OCI-LY1 (cell line): ENCODE results near the gene SNRPA1.

Experiments used
- H2AFZ ChIP-seq: fragments of 200-600 bp; sonication (generic), shearing (Covaris generic); 2 replicates; pipeline ENCODE4 v1.6.0; 2014; ENCODE audit warnings: antibody characterized with exemption, mild to moderate bottlenecking, low read length
- H3F3A ChIP-seq: fragments of 200-600 bp; sonication (generic), shearing (Covaris generic); 2 replicates; pipeline ENCODE4 v1.6.0; 2014; ENCODE audit warnings: mild to moderate bottlenecking, antibody characterized with exemption, low read length, moderate library complexity; ENCODE audit not compliant: insufficient read depth
- H3K27ac ChIP-seq: fragments of 200-600 bp; sonication (generic); 2 replicates; pipeline ENCODE4 v1.5.1; 2014; ENCODE audit warnings: low read length, mixed run types, mild to moderate bottlenecking, low read depth; ENCODE audit not compliant: poor library complexity, severe bottlenecking
- H3K27me3 ChIP-seq: fragments of 200-600 bp; sonication (generic); 2 replicates; pipeline ENCODE4 v1.6.0; 2014; ENCODE audit warnings: antibody characterized with exemption, mild to moderate bottlenecking, low read length, moderate library complexity; ENCODE audit not compliant: insufficient read depth
- H3K36me3 ChIP-seq: fragments of 200-600 bp; sonication (generic); 2 replicates; pipeline ENCODE4 v1.6.1; 2014; ENCODE audit warnings: mild to moderate bottlenecking, antibody characterized with exemption, low read length, moderate library complexity, mixed read lengths; ENCODE audit not compliant: insufficient read depth
- H3K4me1 ChIP-seq: fragments of 200-600 bp; sonication (generic); 2 replicates; pipeline ENCODE4 v1.5.1; 2014; ENCODE audit warnings: mild to moderate bottlenecking, low read length, moderate library complexity; ENCODE audit not compliant: insufficient read depth, severe bottlenecking
- H3K4me2 ChIP-seq: fragments of 200-600 bp; sonication (generic), shearing (Covaris generic); 2 replicates; pipeline ENCODE4 v1.6.1; 2014; ENCODE audit warnings: low read length
- H3K4me3 ChIP-seq: fragments of 200-600 bp; sonication (generic); 2 replicates; pipeline ENCODE4 v1.5.1; 2014; ENCODE audit warnings: low read length, low read depth, mild to moderate bottlenecking, mixed read lengths; ENCODE audit not compliant: poor library complexity, severe bottlenecking
- H3K79me2 ChIP-seq: fragments of 200-600 bp; shearing (Covaris generic); 2 replicates; pipeline ENCODE4 v1.6.1; 2016; ENCODE audit warnings: mixed run types, low read length, mixed read lengths; ENCODE audit not compliant: insufficient read depth
- H3K9ac ChIP-seq: fragments of 200-600 bp; sonication (generic), shearing (Covaris generic); 2 replicates; pipeline ENCODE4 v1.6.1; 2014; ENCODE audit warnings: mild to moderate bottlenecking, low read length, mixed read lengths
- H3K9me2 ChIP-seq: fragments of 200-600 bp; sonication (generic), shearing (Covaris generic); 2 replicates; pipeline ENCODE4 v1.6.1; 2014; ENCODE audit warnings: low read depth, mild to moderate bottlenecking, low read length, mixed read lengths
- H3K9me3 ChIP-seq: fragments of 200-600 bp; shearing (Covaris generic); 2 replicates; pipeline ENCODE4 v1.6.1; 2014; ENCODE audit warnings: low read length, mixed read lengths
- H4K20me1 ChIP-seq: fragments of 200-600 bp; sonication (generic), shearing (Covaris generic); 2 replicates; pipeline ENCODE4 v1.6.0; 2016; ENCODE audit warnings: mild to moderate bottlenecking, low read length; ENCODE audit not compliant: insufficient read depth
- EZH2 ChIP-seq: fragments of 200-600 bp; sonication (generic), shearing (Covaris generic); IDR thresholded peaks from 2 replicates; pipeline ENCODE4 v1.8.0; 2017; ENCODE audit warnings: borderline replicate concordance, mixed run types, mild to moderate bottlenecking, antibody characterized with exemption, low read length, moderate library complexity, mixed read lengths
- TF ChIP-seq, protein P1 (sequence below): fragments of 200-600 bp; sonication (generic), shearing (Covaris generic); IDR thresholded peaks from 2 replicates; pipeline ENCODE4 v1.5.1; 2017; ENCODE audit warnings: mild to moderate bottlenecking, antibody characterized with exemption, low read length, moderate library complexity, mixed read lengths

SNRPA1 gene

DNA sequence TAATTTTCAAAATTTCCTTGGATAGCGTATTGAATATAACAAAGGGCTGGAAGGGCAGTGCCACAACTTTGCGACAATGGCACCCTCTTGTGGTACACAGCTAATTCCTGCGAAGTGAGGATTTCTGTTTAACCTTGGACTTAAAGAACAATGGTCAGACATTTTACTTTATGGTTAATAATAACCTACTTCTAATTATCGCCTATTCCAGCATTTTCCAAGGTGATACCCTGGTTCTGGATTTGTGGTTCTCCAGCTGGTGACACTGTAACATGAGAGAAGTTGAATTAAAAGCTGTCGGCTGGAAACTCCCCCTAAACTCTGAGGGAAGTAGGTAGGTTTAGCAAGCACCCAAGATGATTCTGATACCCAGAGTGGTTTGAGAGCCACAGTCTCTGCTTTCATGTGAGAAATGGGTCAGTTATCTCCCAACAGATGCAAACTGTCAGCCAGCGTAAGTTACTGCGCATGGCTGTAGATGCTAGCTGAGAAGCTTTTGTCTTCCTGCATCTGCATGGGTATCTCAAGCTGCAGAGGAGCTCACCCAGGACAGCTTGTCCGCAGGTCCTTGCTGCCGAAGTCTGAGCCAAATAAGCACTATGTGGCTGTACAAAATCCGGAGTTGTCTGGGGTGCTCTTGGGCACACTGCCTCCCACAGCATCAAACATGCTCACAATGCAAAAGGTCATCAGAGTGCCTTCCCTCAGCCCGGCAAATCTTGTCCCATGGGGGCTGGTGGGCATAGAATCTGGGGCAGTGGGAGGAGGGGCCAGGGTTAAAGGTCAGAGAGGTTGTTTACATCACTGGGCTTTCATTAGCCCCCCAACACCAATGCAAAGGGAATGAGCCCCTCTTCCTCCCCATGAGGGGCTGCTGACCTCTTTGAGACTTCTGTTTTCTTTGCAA, 36.6 kb downstream of the SNRPA1 start:
- H3K27me3 ChIP-seq: 0 out of 2 replicates have a peak, but pooled peaks cover 7% of the 10 kb centered on the region
- H4K20me1 ChIP-seq: no peaks in the 10 kb centered on the region
- H3K9me3 ChIP-seq: no peaks in the 10 kb centered on the region
- no peaks in the 10 kb centered on the region for H3K9me2 ChIP-seq
- no peaks in the 10 kb centered on the region for H3K79me2 ChIP-seq
- no peak overlapping the region for H2AFZ ChIP-seq
- H3F3A ChIP-seq: no peaks in the 10 kb centered on the region
- H3K4me2 ChIP-seq: no peak overlapping the region
- no peak overlapping the region for H3K4me3 ChIP-seq
- no peak overlapping the region for H3K27ac ChIP-seq
- no peak for TF ChIP-seq EZH2
- TF ChIP-seq, protein P1, sequence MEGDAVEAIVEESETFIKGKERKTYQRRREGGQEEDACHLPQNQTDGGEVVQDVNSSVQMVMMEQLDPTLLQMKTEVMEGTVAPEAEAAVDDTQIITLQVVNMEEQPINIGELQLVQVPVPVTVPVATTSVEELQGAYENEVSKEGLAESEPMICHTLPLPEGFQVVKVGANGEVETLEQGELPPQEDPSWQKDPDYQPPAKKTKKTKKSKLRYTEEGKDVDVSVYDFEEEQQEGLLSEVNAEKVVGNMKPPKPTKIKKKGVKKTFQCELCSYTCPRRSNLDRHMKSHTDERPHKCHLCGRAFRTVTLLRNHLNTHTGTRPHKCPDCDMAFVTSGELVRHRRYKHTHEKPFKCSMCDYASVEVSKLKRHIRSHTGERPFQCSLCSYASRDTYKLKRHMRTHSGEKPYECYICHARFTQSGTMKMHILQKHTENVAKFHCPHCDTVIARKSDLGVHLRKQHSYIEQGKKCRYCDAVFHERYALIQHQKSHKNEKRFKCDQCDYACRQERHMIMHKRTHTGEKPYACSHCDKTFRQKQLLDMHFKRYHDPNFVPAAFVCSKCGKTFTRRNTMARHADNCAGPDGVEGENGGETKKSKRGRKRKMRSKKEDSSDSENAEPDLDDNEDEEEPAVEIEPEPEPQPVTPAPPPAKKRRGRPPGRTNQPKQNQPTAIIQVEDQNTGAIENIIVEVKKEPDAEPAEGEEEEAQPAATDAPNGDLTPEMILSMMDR: peak; percentile 95
- no peaks in the 10 kb centered on the region for H3K4me1 ChIP-seq
- no peaks in the 10 kb centered on the region for H3K36me3 ChIP-seq
- no peak overlapping the region for H3K9ac ChIP-seq

DNA sequence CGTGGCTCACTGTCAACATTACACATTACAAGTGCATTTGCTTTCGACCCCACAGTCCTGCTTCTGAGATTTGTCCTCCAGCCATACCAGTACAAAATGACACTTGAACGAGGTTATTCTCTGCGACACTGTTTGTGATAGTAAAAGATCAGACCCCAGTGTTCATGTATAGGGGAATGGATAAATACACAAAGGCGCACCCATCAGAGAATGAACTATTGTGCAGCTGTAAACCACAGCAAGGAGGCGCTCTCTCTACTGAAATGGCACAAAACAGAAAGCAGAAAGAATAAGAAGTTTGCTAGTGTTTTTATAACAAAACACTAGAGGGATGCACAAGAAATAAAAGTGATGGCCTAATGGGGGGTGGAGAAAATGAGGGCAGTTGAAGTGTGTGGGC, 38.3 kb downstream of the SNRPA1 start:
- H3K27me3 ChIP-seq: 0 out of 2 replicates have a peak, but pooled peaks cover 5% of the 10 kb centered on the region

DNA sequence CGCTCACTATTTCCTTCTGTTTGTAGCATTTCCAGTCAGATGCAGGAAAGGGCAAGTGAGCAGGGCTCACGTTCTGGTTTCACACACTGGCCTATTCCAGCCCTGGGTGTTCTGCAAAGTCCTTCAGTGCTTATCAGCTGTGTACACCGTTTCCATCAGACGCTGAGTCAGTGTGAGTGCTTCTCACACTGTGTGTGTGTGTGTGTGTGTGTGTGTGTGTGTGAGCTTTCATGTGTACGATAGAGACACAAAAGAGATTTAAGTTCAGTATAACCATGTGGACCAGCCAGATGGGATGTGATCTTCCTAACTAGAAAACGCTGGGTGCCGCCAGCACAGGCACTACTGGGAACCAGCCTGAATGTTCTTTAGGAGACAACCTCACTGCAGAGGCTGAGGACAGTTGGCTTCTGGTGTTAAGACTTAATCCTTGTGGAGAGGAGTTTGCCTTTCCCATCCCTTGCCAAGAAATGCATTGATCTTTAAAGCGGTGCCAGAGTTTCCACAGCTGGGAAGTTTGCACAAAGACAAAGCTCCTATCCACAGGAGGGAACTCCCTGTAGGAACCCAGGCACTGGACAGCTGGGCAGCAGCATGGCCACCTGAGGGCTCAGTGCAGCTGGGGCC, 39.3 kb downstream of the SNRPA1 start:
- Histone ChIP-seq H3K9me2 (no peaks in the 10 kb centered on the region), H3K27ac (no peak overlapping the region), H3K27me3 (peaks cover 5% of the 10 kb centered on the region; the same call in 1 of the 2 replicates), H3K4me1 (peaks cover 10% of the 10 kb centered on the region), H3F3A (no peaks in the 10 kb centered on the region), H3K4me3 (no peak overlapping the region), H4K20me1 (no peaks in the 10 kb centered on the region), H3K9me3 (no peaks in the 10 kb centered on the region), H3K79me2 (no peaks in the 10 kb centered on the region), H2AFZ (no peak overlapping the region), H3K9ac (no peak overlapping the region), H3K36me3 (no peaks in the 10 kb centered on the region), H3K4me2 (no peak overlapping the region)
- TF ChIP-seq EZH2: no peak
- TF ChIP-seq, protein P1: no peak

More for the DNA sequence above, 38.3 kb downstream of the SNRPA1 start:
- Histone ChIP-seq H3K27ac (no peak overlapping the region), H3K4me2 (no peak overlapping the region), H3K9me3 (no peaks in the 10 kb centered on the region), H3K9me2 (no peaks in the 10 kb centered on the region), H3K4me3 (no peak overlapping the region), H3K4me1 (peaks cover 7% of the 10 kb centered on the region), H4K20me1 (no peaks in the 10 kb centered on the region), H2AFZ (no peak overlapping the region), H3K36me3 (no peaks in the 10 kb centered on the region), H3K9ac (no peak overlapping the region), H3K79me2 (no peaks in the 10 kb centered on the region), H3F3A (no peaks in the 10 kb centered on the region)
- TF ChIP-seq, protein P1: peak; percentile 77
- TF ChIP-seq EZH2: no peak
